Heart right ventricle (tissue), 16 donors: ENCODE data around the gene ZCCHC17. TPM values are rescaled to one million over a fixed set of nuclear protein-coding genes. Genes with fewer than 3 reads are reported as not detected.
"Not testable (repeated sequence)": the region's sequence is repeated elsewhere in the genome, so short reads cannot be mapped to it uniquely, and the experiment has no call there.

ENCODE experiments used
- ATAC-seq, 8 donors: fragments of 200-7000 bp; cut with Tn5 transposase; one replicate each; pipeline ENCODE4 v1.9.1; 2020; ENCODE audit warnings: mild to moderate bottlenecking in 8 of 8, moderate library complexity in 8 of 8, moderate number of reproducible peaks in 1 of 8
- DNase-seq, 2 donors: peaks; one replicate each; pipeline ENCODE4 v3.0.0-alpha.2; 2020
- H3K27ac ChIP-seq, 10 donors: fragments of 200-600 bp; sonication (generic) in 2 of 10; one replicate each; pipeline versions ENCODE4 v1.5.0 to v1.8.0; 2020 to 2022; ENCODE audit warnings: mild to moderate bottlenecking in 3 of 10
- H3K27me3 ChIP-seq, 7 donors: fragments of 200-600 bp; one replicate each; pipeline ENCODE4 v1.8.0; 2021 to 2022; ENCODE audit warnings: mild to moderate bottlenecking in 2 of 7
- H3K36me3 ChIP-seq, 9 donors: fragments of 200-600 bp; sonication (generic) in 1 of 9; one replicate each; pipeline versions ENCODE4 v1.5.0 to v1.8.0; 2020 to 2022; ENCODE audit warnings: mild to moderate bottlenecking in 2 of 9
- H3K4me1 ChIP-seq, 9 donors: fragments of 200-600 bp; sonication (generic) in 1 of 9; one replicate each; pipeline versions ENCODE4 v1.5.0 to v1.8.0; 2020 to 2022; ENCODE audit warnings: mild to moderate bottlenecking in 4 of 9
- H3K4me3 ChIP-seq, 10 donors: fragments of 200-600 bp; sonication (generic) in 2 of 10; one replicate each; pipeline versions ENCODE4 v1.5.0 to v1.8.0; 2020 to 2022; ENCODE audit warnings: mild to moderate bottlenecking in 7 of 10, moderate library complexity in 2 of 10
- H3K9me3 ChIP-seq, 11 donors: fragments of 200-600 bp in 10 of 11; sonication (generic) in 2 of 11; one replicate each; pipeline versions ENCODE4 v1.5.0 to v1.8.0; 2013 to 2022; ENCODE audit warnings: mild to moderate bottlenecking in 2 of 11, control low read depth in 1 of 11, moderate library complexity in 1 of 11
- CTCF ChIP-seq, 9 donors: fragments of 200-600 bp; sonication (generic) in 2 of 9; IDR thresholded peaks; one replicate each; pipeline versions ENCODE4 v1.5.0 to v1.8.0; 2021 to 2022; ENCODE audit warnings: antibody characterized with exemption in 9 of 9, mild to moderate bottlenecking in 5 of 9, moderate library complexity in 1 of 9
- WGBS, 2 donors: extraction: QIAGEN DNeasy Blood & Tissue Kit; methylation state at CpG; one replicate each; pipeline ENCODE4 v1.1.7; 2013; ENCODE audit warnings: inconsistent platforms in 1 of 2; 5-methylcytosine and 5-hydroxymethylcytosine counted together
- intact Hi-C, 10 donors: fragments of 100-400 bp; cut with DNase I; formaldehyde crosslinking; loops; one replicate each; pipeline versions ENCODE4 v1.11.1 to v1.14.2; 2022
- polyA plus RNA-seq, 2 donors: library from polyadenylated mRNA; stranded (reverse); fragments of 200-250 nt; gene quantifications; one replicate each; pipeline ENCODE4 v1.2.3, GENCODE V29; 2013
- total RNA-seq, 10 donors: library from RNA; stranded (reverse); fragmentation: NEBNext Ultra II Directional in 3 of 10; extraction: Animal tissue kit (Norgen Biotek cat#: 25700) in 3 of 10; gene quantifications; one replicate each; pipeline versions ENCODE4 v1.2.1 to v1.2.4, GENCODE V29; 2021 to 2023
- donor health status: Arrhythmogenic right ventricular cardiomyopathy.
- donor health status: ischemic (EF 13 %, LVEDD 7.1; RV severe dilation, severe dysfunction).
- donor health status: healthy with polysubstance abuse.
- donor health status: DM: no; HTN: yes; CAD: no.
- donor health status: DM: no; HTN: no; CAD: no.
- donor health status: ischemic (EF 25% LVEDD 6.9; RV normal size, moderate dysfunction).
- donor health status: ischemic (EF 25% LVEDD 5.7; RV mildly dilated, moderate dysfunction).
- donor health status: healthy.
- donor health status: DM: yes; HTN: yes; CAD: no.
- donor health status: Ischemic cardiomyopathy.
- donor health status: ischemic (EF 35%, LVEDD 5.7; RV mildly dilated, moderate dysfunction).
- donor health status: nonischemic (EF 11% LVEDD 7.7; RV severe dilation, severe dysfunction).
- donor health status: DM: yes; HTN: yes; CAD: no.
- donor health status: PGD.
- donor health status: ischemic (EF 29% LVEDD 5.4; RV normal size, mild dysfunction).
- donor health status: nonischemic (EF 23%, LVEDD 6.1; RV moderate dilation, normal function).

The ZCCHC17 gene
- total and polyA plus RNA-seq, 12 donors, result 10.0 to 26.6 (median 14.2) TPM

GRCh38 chr1:31258581-31258980 lies 38.3 kb upstream of the ZCCHC17 start:
- Histone ChIP-seq H3K9me3 (no peaks in the 10 kb centered on the region), H3K27ac (no peak overlapping the region), H3K4me3 (no peak overlapping the region), H3K4me1 (no peaks in the 10 kb centered on the region), H3K36me3 (peaks cover 0 to 72% (median 43%) of the 10 kb centered on the region in 9 donors), H3K27me3 (no peaks in the 10 kb centered on the region)
- no peak for TF ChIP-seq CTCF (IDR thresholded peaks at IDR 0.05)
- DNase-seq (no peak), ATAC-seq (no peak)
- intact Hi-C loops, result no loop called here
- 88 to 98% methylated on average over 1 of the region's 1 CpG for WGBS, 2 donors

- no peak for TF ChIP-seq CTCF (IDR thresholded peaks at IDR 0.05)
- 83 to 89% methylated on average over 3 of the region's 3 CpGs for WGBS, 2 donors
- intact Hi-C loops, result no loop called here
- Histone ChIP-seq H3K4me1 (peaks cover 0 to 6% (median 0%) of the 10 kb centered on the region in 9 donors), H3K27ac (no peak overlapping the region), H3K9me3 (no peaks in the 10 kb centered on the region), H3K27me3 (no peaks in the 10 kb centered on the region), H3K4me3 (no peak overlapping the region), H3K36me3 (peaks cover 0 to 83% (median 43%) of the 10 kb centered on the region in 9 donors)
- ATAC-seq, result no peak
- DNase-seq, result no peak
Measured at GRCh38 chr1:31259746-31260145, 37.1 kb upstream of the ZCCHC17 start.

GRCh38 chr1:31261916-31262315 lies 34.9 kb upstream of the ZCCHC17 start:
- intact Hi-C loops, result no loop called here
- no peak overlapping the region for H3K4me3 ChIP-seq
- ATAC-seq, result no peak
- no peaks in the 10 kb centered on the region for H3K27me3 ChIP-seq
- peaks cover 0 to 11% (median 0%) of the 10 kb centered on the region in 9 donors for H3K4me1 ChIP-seq
- WGBS, 2 donors, result 98% methylated on average over 3 of the region's 3 CpGs
- no peaks in the 10 kb centered on the region for H3K9me3 ChIP-seq
- H3K36me3 ChIP-seq, result peaks cover 0 to 100% (median 43%) of the 10 kb centered on the region in 9 donors
- no peak for DNase-seq
- H3K27ac ChIP-seq, result no peak overlapping the region
- TF ChIP-seq CTCF (IDR thresholded peaks at IDR 0.05), result no peak

- ATAC-seq, intact Hi-C loops, H3K27ac ChIP-seq, DNase-seq, H3K4me3 ChIP-seq, H3K27me3 ChIP-seq, H3K9me3 ChIP-seq: not testable (repeated sequence)
- peaks cover 0 to 100% (median 47%) of the 10 kb centered on the region in 9 donors for H3K36me3 ChIP-seq
- WGBS, 2 donors, result 80 to 93% methylated on average over 5 of the region's 5 CpGs
- H3K4me1 ChIP-seq, result peaks cover 0 to 11% (median 0%) of the 10 kb centered on the region in 9 donors
Measured at GRCh38 chr1:31262393-31262792, 34.4 kb upstream of the ZCCHC17 start.

- peaks cover 0 to 100% (median 52%) of the 10 kb centered on the region in 9 donors for H3K36me3 ChIP-seq
- TF ChIP-seq CTCF (IDR thresholded peaks at IDR 0.05), result no peak
- WGBS, 2 donors, result 96 to 97% methylated on average over 3 of the region's 3 CpGs
- ATAC-seq (no peak), DNase-seq (no peak)
- no peaks in the 10 kb centered on the region for H3K27me3 ChIP-seq
- no peak overlapping the region for H3K27ac ChIP-seq
- peaks cover 0 to 11% (median 0%) of the 10 kb centered on the region in 9 donors for H3K4me1 ChIP-seq
- H3K9me3 ChIP-seq, result no peaks in the 10 kb centered on the region
- intact Hi-C loops, result no loop called here
- H3K4me3 ChIP-seq, result no peak overlapping the region
Measured at GRCh38 chr1:31263408-31263807, 33.4 kb upstream of the ZCCHC17 start.
